Activated CD4-positive, alpha-beta T cell treated with anti-CD3 and anti-CD28 coated beads, Interleukin-2, amount 10 ng/mL, durations not matched to agents 24 days and 14 days (primary cell): ENCODE measurements around the gene CABP7. TPM values are rescaled to one million over a fixed set of nuclear protein-coding genes. Genes with fewer than 3 reads are reported as not detected.
"Not testable (repeated sequence)": the region's sequence is repeated elsewhere in the genome, so short reads cannot be mapped to it uniquely, and the experiment has no call there.

Source experiments
- DNase-seq: peaks from one replicate; pipeline ENCODE4 v3.0.0; 2022
- H3K27ac Mint-ChIP-seq: one replicate; pipeline ENCODE4 v1.8.0; 2022; ENCODE audit warnings: mild to moderate bottlenecking, mixed read lengths
- H3K27me3 Mint-ChIP-seq: one replicate; pipeline ENCODE4 v1.8.0; 2022; ENCODE audit warnings: mixed read lengths
- H3K36me3 Mint-ChIP-seq: one replicate; pipeline ENCODE4 v1.8.0; 2022; ENCODE audit warnings: low read depth, mild to moderate bottlenecking, mixed read lengths
- H3K4me1 Mint-ChIP-seq: one replicate; pipeline ENCODE4 v1.8.0; 2021; ENCODE audit warnings: mixed read lengths
- H3K4me3 Mint-ChIP-seq: one replicate; pipeline ENCODE4 v1.8.0; 2022; ENCODE audit warnings: mild to moderate bottlenecking, moderate library complexity, mixed read lengths
- H3K9me3 Mint-ChIP-seq: one replicate; pipeline ENCODE4 v1.8.0; 2021; ENCODE audit warnings: mixed read lengths
- intact Hi-C: fragments of 100-400 bp; cut with micrococcal nuclease; formaldehyde crosslinking; loops from one replicate; pipeline ENCODE4 v1.15.1; 2023
- total RNA-seq: library from RNA; stranded (reverse); gene quantifications from 2 replicates; pipeline ENCODE4 v1.2.3, GENCODE V29; 2022

Gene CABP7
- total RNA-seq, 1 donor from 2014 or later: not detected

DNA sequence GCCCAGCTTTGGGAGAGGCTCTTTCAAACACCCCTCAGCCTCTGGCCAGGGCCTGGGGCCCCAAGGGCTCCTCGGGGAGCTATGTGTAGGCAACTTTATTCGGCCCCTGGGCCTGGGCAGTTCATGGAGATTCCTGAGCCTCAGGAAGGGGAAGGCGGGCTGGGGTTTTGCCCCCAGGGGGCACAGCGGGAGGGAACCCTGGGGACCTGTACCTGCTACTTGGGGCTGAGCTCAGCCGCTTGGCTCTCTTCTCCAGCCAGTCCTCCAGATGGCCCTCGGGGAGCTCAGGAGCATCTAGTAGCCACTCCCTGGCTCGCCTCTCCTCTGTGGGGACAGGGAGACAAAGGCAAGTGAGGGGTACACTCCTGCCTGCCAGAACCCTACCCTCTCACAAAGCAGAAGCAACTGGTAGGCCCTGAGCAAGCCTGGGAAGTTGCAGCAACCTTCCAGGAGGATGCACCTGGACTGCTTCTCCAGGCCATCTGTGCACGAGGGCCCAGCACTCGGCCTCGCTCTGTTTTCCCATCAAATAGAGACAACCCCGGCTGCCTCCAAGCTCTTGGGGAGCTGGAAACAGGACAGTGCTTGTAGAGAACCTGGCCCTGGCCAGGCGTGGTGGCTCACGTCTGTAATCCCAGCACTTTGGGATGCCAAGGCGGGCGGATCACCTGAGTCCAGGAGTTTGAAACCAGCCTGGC lies 18.5 kb downstream of the CABP7 start:
- Mint-ChIP-seq H3K27ac (no peak overlapping the region), H3K27me3 (no peaks in the 10 kb centered on the region), H3K9me3 (no peaks in the 10 kb centered on the region), H3K4me3 (no peak overlapping the region), H3K36me3 (peaks cover 2% of the 10 kb centered on the region), H3K4me1 (no peaks in the 10 kb centered on the region)
- no peak for DNase-seq
- intact Hi-C loops: no loop called here

DNA sequence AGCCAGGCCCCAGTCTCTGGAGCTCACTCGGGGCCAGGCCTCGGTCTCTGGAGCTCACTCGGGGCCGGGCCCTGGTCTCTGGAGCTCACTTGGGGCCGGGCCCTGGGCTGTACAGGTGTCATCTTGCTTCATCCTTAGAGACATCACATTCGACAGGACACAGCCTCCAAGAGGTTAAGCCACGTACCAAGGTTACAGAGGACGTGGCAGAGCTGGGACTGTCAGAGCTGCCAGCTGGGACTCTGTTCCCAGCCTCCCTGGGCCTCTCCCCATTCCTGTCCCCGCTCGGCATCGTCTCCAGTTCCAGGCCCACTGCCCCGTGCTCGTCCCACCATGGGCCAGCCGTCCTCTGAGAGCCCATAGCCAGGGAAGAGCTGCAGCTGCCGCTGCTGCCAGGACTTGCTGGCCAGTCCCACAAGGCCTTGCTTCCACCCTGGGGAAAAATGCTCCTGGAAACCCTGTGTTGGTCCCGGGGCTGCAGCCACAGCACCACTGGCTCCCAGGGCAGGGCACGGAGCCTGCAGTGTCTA lies 19.6 kb downstream of the CABP7 start:
- no peaks in the 10 kb centered on the region for H3K27me3 Mint-ChIP-seq
- H3K36me3 Mint-ChIP-seq: peaks cover 2% of the 10 kb centered on the region
- no peaks in the 10 kb centered on the region for H3K9me3 Mint-ChIP-seq
- H3K4me3 Mint-ChIP-seq: no peak overlapping the region
- H3K27ac Mint-ChIP-seq: no peak overlapping the region
- intact Hi-C loops: no loop called here
- no peaks in the 10 kb centered on the region for H3K4me1 Mint-ChIP-seq
- no peak for DNase-seq

DNA sequence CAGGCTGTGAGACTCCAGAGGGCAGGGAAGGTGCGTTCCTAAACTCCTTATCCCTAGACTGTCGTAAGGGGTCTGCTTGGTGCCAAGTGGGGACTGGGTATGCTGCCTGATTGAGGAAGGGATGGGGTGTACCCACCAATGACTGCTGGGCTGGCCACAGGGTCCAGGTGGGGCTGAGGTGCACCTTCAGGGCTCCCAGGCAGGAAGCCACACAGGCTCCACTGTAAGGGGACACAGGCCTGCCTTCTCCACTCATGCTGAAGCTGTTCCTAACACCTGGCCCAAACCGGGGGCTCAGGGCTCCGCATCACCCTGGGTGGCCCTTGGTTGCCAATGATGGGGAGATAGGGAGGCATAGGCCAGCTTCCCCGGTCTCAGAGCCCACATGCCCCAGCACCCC lies 20.4 kb downstream of the CABP7 start:
- intact Hi-C loops: no loop called here
- no peak overlapping the region for H3K27ac Mint-ChIP-seq
- no peaks in the 10 kb centered on the region for H3K9me3 Mint-ChIP-seq
- no peaks in the 10 kb centered on the region for H3K27me3 Mint-ChIP-seq
- DNase-seq: no peak
- no peak overlapping the region for H3K4me3 Mint-ChIP-seq
- H3K4me1 Mint-ChIP-seq: no peaks in the 10 kb centered on the region
- peaks cover 2% of the 10 kb centered on the region for H3K36me3 Mint-ChIP-seq

DNA sequence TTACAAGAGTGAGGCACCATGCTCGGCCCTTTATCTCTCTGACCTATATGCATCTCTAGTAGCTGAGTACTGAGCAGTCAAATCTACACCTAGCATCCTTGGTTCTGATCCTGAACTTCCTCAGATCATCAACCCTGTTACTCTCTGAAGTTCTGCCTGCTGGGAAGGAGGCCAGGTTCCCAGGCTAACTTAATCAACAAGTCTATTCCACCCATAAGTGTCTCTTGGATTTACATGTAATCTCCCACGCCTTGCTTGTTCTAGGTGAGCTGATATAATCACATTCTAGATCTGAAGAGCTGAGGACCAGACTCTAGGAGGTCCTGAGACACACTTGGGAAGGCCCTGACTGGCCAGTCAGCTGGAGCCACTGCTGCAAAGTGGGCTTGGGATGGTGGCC lies 22.1 kb downstream of the CABP7 start:
- H3K27me3 Mint-ChIP-seq: no peaks in the 10 kb centered on the region
- DNase-seq: no peak
- no peak overlapping the region for H3K4me3 Mint-ChIP-seq
- no peaks in the 10 kb centered on the region for H3K9me3 Mint-ChIP-seq
- no peak overlapping the region for H3K27ac Mint-ChIP-seq
- intact Hi-C loops: no loop called here
- peaks cover 4% of the 10 kb centered on the region for H3K36me3 Mint-ChIP-seq
- H3K4me1 Mint-ChIP-seq: no peaks in the 10 kb centered on the region

DNA sequence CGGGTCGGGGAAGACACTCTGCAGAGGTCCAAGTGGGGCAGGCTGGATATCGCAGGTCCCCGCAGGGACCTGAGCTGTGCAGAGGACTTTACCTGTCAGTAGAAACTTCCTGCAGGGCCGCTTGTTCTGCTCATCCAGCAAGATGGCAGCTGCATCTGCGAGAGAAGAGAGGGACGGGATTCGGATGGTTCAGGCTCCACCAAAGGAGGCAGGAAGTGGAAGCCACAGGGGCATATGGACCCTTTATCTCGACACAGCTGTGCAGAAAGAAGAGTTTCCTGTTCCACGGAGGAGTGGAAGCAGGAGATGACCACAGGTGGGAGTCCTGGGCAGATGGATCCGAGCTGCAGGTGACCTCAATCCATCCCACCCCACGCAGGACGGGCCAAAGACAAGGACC lies 22.5 kb downstream of the CABP7 start:
- Mint-ChIP-seq H3K27ac (no peak overlapping the region), H3K4me3 (no peak overlapping the region), H3K36me3 (peaks cover 5% of the 10 kb centered on the region), H3K9me3 (no peaks in the 10 kb centered on the region), H3K27me3 (no peaks in the 10 kb centered on the region), H3K4me1 (no peaks in the 10 kb centered on the region)
- intact Hi-C loops: no loop called here
- DNase-seq: no peak

DNA sequence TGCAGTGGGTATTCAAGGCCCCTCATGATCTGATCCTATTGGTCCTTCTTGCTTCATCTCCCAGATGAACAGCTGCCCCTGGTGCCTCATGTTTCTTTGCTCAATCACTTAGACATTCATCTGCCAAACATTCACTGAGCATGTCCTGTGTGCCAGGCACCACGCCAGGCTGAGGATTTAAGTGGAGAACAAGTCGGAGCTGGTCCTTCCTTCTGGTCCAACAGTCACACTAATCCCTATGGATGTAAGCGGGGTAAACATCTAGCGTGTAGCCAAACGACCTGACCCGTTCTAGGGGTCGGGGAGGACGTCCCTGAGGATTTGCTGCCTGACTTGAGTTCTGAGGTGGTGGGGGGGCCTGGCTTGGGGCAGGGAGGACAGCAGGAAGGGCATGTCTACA lies 25.1 kb downstream of the CABP7 start:
- H3K27ac Mint-ChIP-seq: no peak overlapping the region
- no peak overlapping the region for H3K4me3 Mint-ChIP-seq
- DNase-seq: no peak
- no peaks in the 10 kb centered on the region for H3K4me1 Mint-ChIP-seq
- no peaks in the 10 kb centered on the region for H3K9me3 Mint-ChIP-seq
- intact Hi-C loops: no loop called here
- H3K27me3 Mint-ChIP-seq: no peaks in the 10 kb centered on the region
- peaks cover 13% of the 10 kb centered on the region for H3K36me3 Mint-ChIP-seq

DNA sequence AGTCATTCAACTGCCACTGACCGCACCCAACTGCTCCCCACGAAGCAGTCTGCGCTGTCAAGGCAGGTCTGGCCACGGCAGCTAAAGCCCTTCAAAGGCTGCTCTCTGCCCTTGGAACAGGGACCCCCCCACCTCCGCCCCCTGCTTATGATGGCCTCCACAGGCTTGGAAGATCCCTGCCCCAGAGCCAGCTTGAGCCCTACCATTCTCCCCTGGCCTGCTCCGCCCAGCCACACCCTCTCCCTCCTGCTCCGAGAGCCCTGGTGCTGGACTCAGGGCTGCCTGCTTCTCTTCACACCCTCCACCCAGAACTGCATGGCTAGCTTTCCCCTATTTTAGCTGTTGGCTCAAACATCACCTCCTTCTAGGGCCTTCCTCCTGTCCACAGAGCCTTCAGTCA lies 28.0 kb downstream of the CABP7 start:
- Mint-ChIP-seq H3K4me3 (no peak overlapping the region), H3K27me3 (no peaks in the 10 kb centered on the region), H3K36me3 (peaks cover 21% of the 10 kb centered on the region), H3K9me3 (no peaks in the 10 kb centered on the region), H3K4me1 (peaks cover 17% of the 10 kb centered on the region), H3K27ac (no peak overlapping the region)
- no peak for DNase-seq
- intact Hi-C loops: no loop called here

DNA sequence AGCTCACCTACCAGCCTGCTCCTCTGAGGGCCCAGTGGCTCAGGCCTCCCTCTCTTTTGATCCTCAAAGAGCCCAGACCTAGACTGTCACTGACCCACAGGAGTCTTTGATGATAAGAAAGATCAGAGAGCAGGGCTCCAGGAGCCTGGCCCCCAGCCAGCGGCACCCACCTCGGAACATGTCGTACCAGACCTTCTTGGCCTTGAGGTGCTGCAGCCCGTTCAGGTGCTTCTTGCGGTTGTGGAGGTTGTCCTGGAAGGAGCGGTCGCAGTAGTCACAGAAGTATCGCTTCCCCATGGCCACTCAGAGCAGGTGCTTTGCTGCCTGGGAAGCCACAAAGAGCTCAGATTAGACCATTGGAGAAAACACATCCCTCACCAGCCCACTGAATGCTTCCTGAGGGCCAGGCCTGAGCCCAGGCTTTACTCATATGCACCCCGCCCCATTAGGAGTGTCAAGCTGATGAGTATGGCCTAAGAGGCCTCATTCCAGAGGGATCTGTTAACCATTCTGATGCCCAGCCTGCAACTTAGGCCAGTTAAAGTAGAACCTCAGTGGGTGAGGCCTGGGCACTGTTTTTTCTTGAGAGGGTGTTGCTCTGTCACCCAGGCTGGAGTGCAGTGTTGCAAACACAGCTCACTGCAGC lies 28.6 kb downstream of the CABP7 start:
- no peak for DNase-seq
- Mint-ChIP-seq H3K27ac (no peak overlapping the region), H3K36me3 (peaks cover 21% of the 10 kb centered on the region), H3K27me3 (no peaks in the 10 kb centered on the region), H3K9me3 (no peaks in the 10 kb centered on the region), H3K4me3 (no peak overlapping the region), H3K4me1 (peaks cover 17% of the 10 kb centered on the region)
- intact Hi-C loops: no loop called here

DNA sequence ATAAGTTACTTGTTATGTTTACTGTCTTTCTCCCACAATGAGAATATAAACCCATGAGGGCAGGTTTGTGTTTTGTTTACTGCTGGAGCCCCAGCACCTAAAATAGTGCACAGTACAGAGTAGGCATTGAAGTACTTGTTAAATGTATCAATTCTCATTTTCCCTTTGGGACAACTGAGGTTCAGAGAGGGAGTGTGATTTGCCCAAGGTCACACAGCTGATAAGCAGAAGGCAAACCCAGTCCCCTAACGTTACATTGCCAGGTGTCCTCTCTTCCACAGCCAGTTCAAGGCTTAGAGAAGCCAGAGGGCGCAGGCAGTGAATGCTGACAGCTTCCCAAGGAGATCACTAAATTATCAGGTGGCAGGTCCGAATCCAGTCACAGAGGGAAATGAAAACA lies 30.2 kb downstream of the CABP7 start:
- no peak for DNase-seq
- Mint-ChIP-seq H3K27ac (peak overlapping the region; percentile 81), H3K4me1 (peaks cover 17% of the 10 kb centered on the region), H3K27me3 (no peaks in the 10 kb centered on the region), H3K4me3 (no peak overlapping the region), H3K9me3 (no peaks in the 10 kb centered on the region), H3K36me3 (peaks cover 21% of the 10 kb centered on the region)
- intact Hi-C loops: no loop called here

DNA sequence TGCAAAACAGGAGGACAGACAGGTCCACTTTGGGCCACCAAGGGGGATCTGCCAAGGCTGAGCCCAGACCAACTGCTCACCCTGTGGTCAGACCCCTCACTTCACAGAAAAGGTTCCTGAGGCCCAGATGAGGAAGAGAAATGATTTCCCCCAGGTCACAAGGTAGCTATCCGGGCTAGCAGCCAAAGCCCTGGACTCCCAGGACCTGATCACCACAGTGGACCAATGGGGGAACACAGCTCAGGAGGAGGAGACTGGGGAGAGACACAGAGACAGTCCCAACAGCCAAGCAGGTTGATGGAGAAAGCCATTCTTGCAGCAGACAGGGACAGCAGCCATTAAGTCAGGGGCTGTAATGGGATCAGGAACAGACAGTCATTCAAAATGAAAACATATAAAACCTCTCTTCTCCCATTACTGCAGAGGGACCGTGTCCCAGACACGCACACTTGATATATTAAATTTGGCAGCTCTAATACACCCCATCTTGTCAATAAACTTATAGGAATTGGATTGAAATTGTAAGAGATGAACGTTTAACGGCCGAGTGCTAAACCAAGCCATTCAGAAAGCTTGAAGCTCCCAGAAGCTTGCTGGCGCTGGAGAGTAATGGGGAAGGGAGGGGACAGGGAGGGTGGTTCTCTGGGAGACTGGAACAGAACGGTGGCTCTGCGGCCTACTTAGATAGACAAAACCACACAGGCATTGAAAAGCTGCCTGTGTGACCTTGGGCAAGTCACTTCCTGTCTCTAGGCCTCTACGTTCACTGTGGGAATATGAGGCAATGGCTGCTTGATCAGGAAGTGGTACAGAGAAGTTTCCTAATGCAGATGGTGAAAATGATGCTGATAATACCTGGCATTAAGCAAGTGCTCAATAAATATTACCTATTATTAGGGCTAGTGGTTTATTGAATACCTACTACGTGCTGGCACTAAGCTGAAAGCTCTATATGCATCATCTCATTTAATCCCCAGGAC lies 31.0 kb downstream of the CABP7 start:
- Mint-ChIP-seq H3K4me1 (peaks cover 17% of the 10 kb centered on the region), H3K27me3 (no peaks in the 10 kb centered on the region), H3K9me3 (no peaks in the 10 kb centered on the region), H3K27ac (peak overlapping the region; percentile 81), H3K4me3 (no peak overlapping the region), H3K36me3 (peaks cover 18% of the 10 kb centered on the region)
- intact Hi-C loops: no loop called here
- peak; percentile 74 for DNase-seq

DNA sequence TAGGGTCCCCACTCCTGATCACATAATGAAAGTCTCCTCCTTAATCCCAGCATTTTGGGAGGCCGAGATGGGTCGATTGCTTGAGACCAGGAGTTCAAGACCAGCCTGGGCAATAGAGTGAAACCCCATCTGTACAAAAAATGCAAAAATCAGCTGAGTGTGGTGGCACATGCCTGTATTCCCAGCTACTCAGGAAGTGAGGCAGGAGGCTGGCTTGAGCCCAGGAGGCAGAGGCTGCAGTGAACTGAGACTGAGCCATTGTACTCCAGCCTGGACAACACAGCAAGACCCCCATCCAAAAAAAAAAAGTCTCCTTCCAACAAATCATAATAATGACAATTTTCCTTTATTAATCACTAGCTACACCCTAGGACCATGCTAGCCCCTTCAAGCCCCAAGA lies 31.9 kb downstream of the CABP7 start:
- no peaks in the 10 kb centered on the region for H3K9me3 Mint-ChIP-seq
- H3K4me3 Mint-ChIP-seq: no peak overlapping the region
- no peak for DNase-seq
- intact Hi-C loops: no loop called here
- H3K27ac Mint-ChIP-seq: peak overlapping the region; percentile 76
- peaks cover 17% of the 10 kb centered on the region for H3K4me1 Mint-ChIP-seq
- H3K27me3 Mint-ChIP-seq: no peaks in the 10 kb centered on the region
- H3K36me3 Mint-ChIP-seq: peaks cover 18% of the 10 kb centered on the region

DNA sequence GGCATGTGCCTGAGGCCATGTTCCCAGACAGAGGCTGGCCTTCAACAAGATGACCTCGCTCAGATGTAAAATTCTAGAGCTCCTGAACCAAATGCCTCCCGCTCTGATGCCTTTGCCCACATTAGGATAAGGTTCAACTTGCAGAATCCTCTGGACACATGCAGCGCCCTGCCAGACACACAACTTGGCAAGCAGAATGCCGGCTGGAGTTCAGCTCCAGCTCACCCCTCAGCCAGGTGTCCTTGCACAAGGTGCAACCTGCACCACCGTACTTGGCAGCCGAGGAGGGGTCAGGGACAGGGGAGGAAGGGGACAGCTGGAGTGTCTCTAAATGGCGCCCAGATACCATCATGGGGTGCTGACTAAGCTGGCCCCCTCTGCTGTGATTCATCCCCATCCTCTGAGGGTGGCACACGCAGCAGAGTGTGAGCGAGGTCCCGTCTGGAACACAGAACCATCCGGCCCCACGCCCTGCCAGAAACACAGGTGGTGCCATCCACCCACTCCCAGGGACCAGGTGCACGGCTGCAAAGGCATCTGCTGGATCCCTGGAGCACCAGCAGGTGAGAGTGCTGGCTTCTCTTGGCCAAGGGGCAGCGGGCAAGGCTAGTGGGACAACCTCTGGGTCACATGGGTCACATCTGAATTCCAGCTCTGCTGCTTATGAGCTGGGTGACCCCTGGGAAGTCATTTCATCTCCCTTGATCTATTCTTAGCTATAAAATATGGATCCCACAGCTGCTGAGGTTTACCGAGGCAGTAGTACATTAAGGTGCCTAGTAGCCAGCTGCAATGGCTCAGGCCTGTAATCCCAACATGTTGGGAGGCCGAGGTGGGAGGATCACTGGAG lies 34.2 kb downstream of the CABP7 start:
- no peak for DNase-seq
- Mint-ChIP-seq H3K36me3 (peaks cover 9% of the 10 kb centered on the region), H3K27ac (no peak overlapping the region), H3K9me3 (no peaks in the 10 kb centered on the region), H3K4me3 (no peak overlapping the region), H3K4me1 (peaks cover 17% of the 10 kb centered on the region), H3K27me3 (no peaks in the 10 kb centered on the region)
- intact Hi-C loops: no loop called here

DNA sequence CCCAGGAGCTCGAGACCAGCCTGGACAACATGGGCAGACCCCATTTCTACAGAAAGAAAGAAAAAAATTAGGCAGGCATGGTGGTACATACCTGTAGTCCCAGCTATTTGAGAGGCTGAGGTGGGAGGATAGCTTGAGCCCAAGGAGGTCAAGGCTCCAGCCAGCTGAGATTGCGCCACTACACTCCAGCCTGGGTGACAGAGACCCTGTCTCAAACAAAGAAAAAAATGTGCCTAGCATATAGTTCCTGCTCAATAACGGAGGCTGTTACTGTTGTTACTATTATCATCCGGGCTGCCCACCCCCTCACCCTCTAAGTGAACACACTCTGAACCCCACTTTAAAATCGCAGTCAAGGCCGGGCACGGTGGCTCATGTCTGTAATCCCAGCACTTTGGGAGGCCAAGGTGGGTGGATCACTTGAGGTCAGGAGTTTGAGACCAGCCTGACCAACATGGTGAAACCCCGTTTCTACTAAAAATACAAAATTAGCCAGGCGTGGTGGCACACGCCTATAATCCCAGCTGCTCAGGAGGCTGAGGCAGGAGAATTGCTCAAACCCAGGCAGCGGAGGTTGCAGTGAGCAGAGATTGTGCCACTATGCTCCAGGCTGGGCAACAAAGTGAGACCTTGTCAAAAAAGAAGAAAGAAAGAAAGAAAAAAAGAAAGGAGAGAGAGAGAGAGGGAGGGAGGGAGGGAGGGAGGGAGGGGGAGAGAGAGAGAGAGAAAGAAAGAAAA lies 35.0 kb downstream of the CABP7 start:
- H3K27me3 Mint-ChIP-seq, H3K27ac Mint-ChIP-seq, H3K4me3 Mint-ChIP-seq, intact Hi-C loops, DNase-seq, H3K9me3 Mint-ChIP-seq, H3K36me3 Mint-ChIP-seq: not testable (repeated sequence)
- peaks cover 17% of the 10 kb centered on the region for H3K4me1 Mint-ChIP-seq
